Choroid plexus epithelial cell (primary cell): ENCODE data around the gene SIX4.

Experiments
- DNase-seq: peaks from one replicate; pipeline ENCODE4 v3.0.0-alpha.2; 2010; ENCODE audit warnings: low read depth
- H3K4me3 ChIP-seq: 2 replicates; pipeline ENCODE4 v1.5.1; 2011; ENCODE audit warnings: low read depth, mild to moderate bottlenecking, control low read depth, low read length, moderate library complexity
- CTCF ChIP-seq: conservative IDR thresholded peaks from 2 replicates; pipeline ENCODE4 v1.5.1; 2011; ENCODE audit warnings: low read depth, mild to moderate bottlenecking, control low read depth, inconsistent platforms, low read length, moderate library complexity

Gene SIX4

GRCh38 chr14:60723907-60724618 lies at the start of gene SIX4:
Gene SIX4, minus strand, starts transcription at chr14:60724351. Its CDS starts 277 bp downstream, at chr14:60724074.
- no peak for TF ChIP-seq CTCF
- peak within 1 kb of the TSS; percentile 88 for H3K4me3 ChIP-seq
- DNase-seq = peak; percentile 89

DNA sequence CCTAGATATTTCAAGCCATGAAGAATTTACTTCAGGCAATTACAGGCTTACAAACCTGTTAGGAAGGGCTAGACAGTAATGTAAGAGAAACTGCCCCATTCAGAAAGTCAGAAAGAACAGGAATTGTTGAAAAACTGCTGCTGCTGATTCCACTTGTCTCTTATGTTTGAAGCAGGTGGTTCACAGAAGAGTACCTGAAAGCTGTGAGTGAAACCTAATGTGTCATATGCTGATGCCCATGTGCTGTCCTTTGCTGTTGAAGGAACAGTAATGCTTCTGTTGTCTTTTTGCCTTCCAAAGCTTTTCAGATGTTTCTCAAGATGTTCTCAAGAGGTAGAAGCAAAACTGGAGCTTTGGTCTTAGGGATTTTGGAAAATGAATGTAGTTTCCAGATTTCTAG lies 49.4 kb upstream of the SIX4 start:
- TF ChIP-seq CTCF = no peak
- H3K4me3 ChIP-seq = no peak overlapping the region
- no peak for DNase-seq

- no peak for DNase-seq
- no peak overlapping the region for H3K4me3 ChIP-seq
- TF ChIP-seq CTCF = no peak
Measured at GRCh38 chr14:60771117-60771516, 47.0 kb upstream of the SIX4 start.

GRCh38 chr14:60768602-60769001 lies 44.5 kb upstream of the SIX4 start:
- H3K4me3 ChIP-seq = no peak overlapping the region
- no peak for TF ChIP-seq CTCF
- DNase-seq = no peak

- no peak overlapping the region for H3K4me3 ChIP-seq
- no peak for DNase-seq
- no peak for TF ChIP-seq CTCF
Measured at GRCh38 chr14:60760644-60761364, 36.7 kb upstream of the SIX4 start.

DNA sequence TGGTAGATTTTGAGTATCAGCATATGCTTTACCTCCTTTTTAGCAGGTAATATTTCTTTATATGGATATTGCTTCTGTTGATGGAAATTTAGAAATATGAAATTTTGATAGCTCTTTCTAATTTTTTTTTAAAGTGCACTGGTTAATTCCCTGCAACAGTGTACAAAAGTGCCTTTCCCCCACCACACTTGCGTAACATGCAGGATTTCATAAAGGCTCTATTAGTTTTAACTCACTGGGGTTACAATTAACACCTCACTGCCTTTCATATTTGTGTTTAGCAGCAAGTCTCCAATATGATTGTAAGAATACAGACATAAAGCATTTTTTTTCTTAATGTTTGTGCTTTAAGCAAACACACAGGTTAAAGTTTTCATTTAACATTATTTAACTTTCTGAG lies 36.1 kb upstream of the SIX4 start:
- DNase-seq = no peak
- TF ChIP-seq CTCF = no peak
- no peak overlapping the region for H3K4me3 ChIP-seq
